Lung (tissue), 12 donors: ENCODE measurements around the gene NR3C1. TPM values are rescaled to one million over a fixed set of nuclear protein-coding genes. Genes with fewer than 3 reads are reported as not detected.

Source experiments
- ATAC-seq: fragments of 200-7000 bp; cut with Tn5 transposase; one replicate; pipeline ENCODE4 v1.9.1; 2020; ENCODE audit warnings: moderate number of reproducible peaks; ENCODE audit not compliant: insufficient read depth, low FRiP score
- DNase-seq, 3 donors: peaks; one replicate each; pipeline ENCODE4 v3.0.0-alpha.2; 2013 to 2017
- H3K27ac ChIP-seq, 2 donors: one replicate each; pipeline ENCODE4 v1.5.1; 2013; ENCODE audit warnings: mild to moderate bottlenecking in 2 of 2, moderate library complexity in 2 of 2, control low read depth in 1 of 2, inconsistent platforms in 1 of 2, low read depth in 1 of 2, low read length in 1 of 2
- H3K27me3 ChIP-seq, 3 donors: one replicate each; pipeline ENCODE4 v1.5.1; 2013; ENCODE audit warnings: low read length in 2 of 3; ENCODE audit not compliant: control insufficient read depth in 3 of 3, insufficient read depth in 3 of 3
- H3K36me3 ChIP-seq, 4 donors: one replicate each; pipeline ENCODE4 v1.5.1; 2013; ENCODE audit warnings: low read length in 4 of 4, mild to moderate bottlenecking in 1 of 4, moderate library complexity in 1 of 4; ENCODE audit not compliant: control insufficient read depth in 4 of 4, insufficient read depth in 4 of 4
- H3K4me1 ChIP-seq, 5 donors: one replicate each; pipeline ENCODE4 v1.5.1; 2013; ENCODE audit warnings: low read length in 5 of 5, mild to moderate bottlenecking in 2 of 5, moderate library complexity in 1 of 5; ENCODE audit not compliant: control insufficient read depth in 5 of 5, insufficient read depth in 5 of 5
- H3K4me3 ChIP-seq: one replicate; pipeline ENCODE4 v1.5.1; 2013; ENCODE audit warnings: mild to moderate bottlenecking, control low read depth, moderate library complexity
- H3K9ac ChIP-seq, 2 donors: one replicate each; pipeline ENCODE4 v1.5.1; 2013; ENCODE audit warnings: low read length in 2 of 2, control low read depth in 1 of 2; ENCODE audit not compliant: insufficient read depth in 1 of 2
- H3K9me3 ChIP-seq, 4 donors: one replicate each; pipeline ENCODE4 v1.5.1; 2013; ENCODE audit warnings: low read length in 3 of 4, mild to moderate bottlenecking in 1 of 4, moderate library complexity in 1 of 4; ENCODE audit not compliant: control insufficient read depth in 4 of 4, insufficient read depth in 3 of 4
- WGBS, 2 donors: extraction: QIAGEN DNeasy Blood & Tissue Kit; methylation state at CpG; one replicate each; pipeline ENCODE4 v1.1.7; 2013; 5-methylcytosine and 5-hydroxymethylcytosine counted together
- polyA plus RNA-seq, 2 donors: library from polyadenylated mRNA; stranded (reverse); fragments of 200-250 nt; gene quantifications; one replicate each; pipeline ENCODE4 v1.2.1, GENCODE V29; 2013
- total RNA-seq, 2 donors: library from RNA; depleted of rRNA in 1 of 2; stranded (reverse); fragments of >200 nt in 1 of 2; gene quantifications; one replicate each; pipeline ENCODE4 v1.2.1, GENCODE V29; 2014 to 2021
- TF ChIP-seq, protein P1 (sequence below): IDR thresholded peaks from 2 replicates; pipeline ENCODE4 v1.5.1; 2012; ENCODE audit warnings: mild to moderate bottlenecking; ENCODE audit errors: control extremely low read depth, extremely low read depth
- donor health status: control.
- donor health status: control.
- donor health status: Bipolar disorder and iron deficiency.
- donor health status: healthy.
- donor health status: DM: yes; HTN: yes; CAD: no.

NR3C1 gene
- total and polyA plus RNA-seq, 4 donors = 21.6 to 103 (median 48.2) TPM

DNA sequence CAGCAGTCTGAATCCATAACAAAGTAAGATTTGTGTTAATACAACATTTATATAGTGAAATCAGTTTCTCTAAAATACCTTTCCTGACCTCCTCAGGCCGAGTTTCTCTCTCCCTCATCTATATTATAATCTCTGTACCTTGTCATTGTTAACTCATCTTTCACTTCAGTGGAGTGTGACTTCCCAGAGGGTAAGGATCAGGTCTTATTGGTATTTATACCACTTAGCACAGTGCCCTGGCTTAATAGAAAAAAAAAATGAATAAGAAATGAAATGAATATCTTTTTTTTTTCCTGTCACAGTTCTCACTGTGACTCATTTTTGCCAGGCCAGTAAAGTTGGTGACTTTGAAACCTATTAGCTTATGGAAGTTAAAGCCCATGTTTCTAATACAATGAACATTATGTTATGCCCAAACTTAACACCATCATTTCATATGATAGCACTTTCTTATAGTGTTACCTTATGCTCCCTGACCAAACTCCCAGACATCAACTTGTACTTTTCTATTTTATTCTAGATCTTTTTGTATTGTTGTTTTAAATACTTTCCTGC lies 90.1 kb downstream of the NR3C1 start:
- DNase-seq (no peak), ATAC-seq (no peak)
- no peak overlapping the region for H3K9ac ChIP-seq
- peaks cover 5 to 18% (median 16%) of the 10 kb centered on the region in 4 donors for H3K36me3 ChIP-seq
- TF ChIP-seq, protein P1, sequence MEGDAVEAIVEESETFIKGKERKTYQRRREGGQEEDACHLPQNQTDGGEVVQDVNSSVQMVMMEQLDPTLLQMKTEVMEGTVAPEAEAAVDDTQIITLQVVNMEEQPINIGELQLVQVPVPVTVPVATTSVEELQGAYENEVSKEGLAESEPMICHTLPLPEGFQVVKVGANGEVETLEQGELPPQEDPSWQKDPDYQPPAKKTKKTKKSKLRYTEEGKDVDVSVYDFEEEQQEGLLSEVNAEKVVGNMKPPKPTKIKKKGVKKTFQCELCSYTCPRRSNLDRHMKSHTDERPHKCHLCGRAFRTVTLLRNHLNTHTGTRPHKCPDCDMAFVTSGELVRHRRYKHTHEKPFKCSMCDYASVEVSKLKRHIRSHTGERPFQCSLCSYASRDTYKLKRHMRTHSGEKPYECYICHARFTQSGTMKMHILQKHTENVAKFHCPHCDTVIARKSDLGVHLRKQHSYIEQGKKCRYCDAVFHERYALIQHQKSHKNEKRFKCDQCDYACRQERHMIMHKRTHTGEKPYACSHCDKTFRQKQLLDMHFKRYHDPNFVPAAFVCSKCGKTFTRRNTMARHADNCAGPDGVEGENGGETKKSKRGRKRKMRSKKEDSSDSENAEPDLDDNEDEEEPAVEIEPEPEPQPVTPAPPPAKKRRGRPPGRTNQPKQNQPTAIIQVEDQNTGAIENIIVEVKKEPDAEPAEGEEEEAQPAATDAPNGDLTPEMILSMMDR = no peak
- H3K4me3 ChIP-seq = no peak overlapping the region
- no peaks in the 10 kb centered on the region for H3K9me3 ChIP-seq
- H3K27me3 ChIP-seq = no peaks in the 10 kb centered on the region
- peak overlapping the region in 1 of 2 donors; percentile 26 for H3K27ac ChIP-seq
- 75 to 88% methylated on average over 1 of the region's 1 CpG for WGBS, 2 donors
- peaks cover 5 to 43% (median 20%) of the 10 kb centered on the region in 5 donors for H3K4me1 ChIP-seq

DNA sequence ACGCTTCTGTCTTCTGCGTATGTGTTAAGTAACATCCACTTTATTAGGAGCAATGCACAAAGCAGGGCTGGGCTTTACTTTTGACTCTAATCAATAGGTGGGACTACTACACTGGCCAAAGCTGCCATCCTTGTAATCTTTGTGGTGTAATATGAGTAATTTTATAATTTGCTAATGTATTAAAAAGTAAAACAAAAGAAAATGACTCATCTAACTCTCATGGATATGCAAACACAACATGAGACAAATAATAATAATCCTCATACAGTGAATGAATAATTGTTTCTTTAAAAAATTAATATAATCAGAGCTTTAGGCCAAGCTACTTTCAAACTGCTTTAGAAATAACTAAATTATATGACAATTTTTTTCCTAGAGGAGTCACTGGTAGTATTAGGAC lies 90.7 kb downstream of the NR3C1 start:
- no peak for ATAC-seq
- 95 to 97% methylated on average over 2 of the region's 2 CpGs for WGBS, 2 donors
- Histone ChIP-seq H3K27ac (no peak overlapping the region), H3K9me3 (no peaks in the 10 kb centered on the region), H3K36me3 (peaks cover 6 to 23% (median 21%) of the 10 kb centered on the region in 4 donors), H3K9ac (no peak overlapping the region), H3K4me1 (peaks cover 5 to 40% (median 21%) of the 10 kb centered on the region in 5 donors), H3K27me3 (no peaks in the 10 kb centered on the region), H3K4me3 (no peak overlapping the region)
- TF ChIP-seq, protein P1 = no peak
- no peak for DNase-seq

DNA sequence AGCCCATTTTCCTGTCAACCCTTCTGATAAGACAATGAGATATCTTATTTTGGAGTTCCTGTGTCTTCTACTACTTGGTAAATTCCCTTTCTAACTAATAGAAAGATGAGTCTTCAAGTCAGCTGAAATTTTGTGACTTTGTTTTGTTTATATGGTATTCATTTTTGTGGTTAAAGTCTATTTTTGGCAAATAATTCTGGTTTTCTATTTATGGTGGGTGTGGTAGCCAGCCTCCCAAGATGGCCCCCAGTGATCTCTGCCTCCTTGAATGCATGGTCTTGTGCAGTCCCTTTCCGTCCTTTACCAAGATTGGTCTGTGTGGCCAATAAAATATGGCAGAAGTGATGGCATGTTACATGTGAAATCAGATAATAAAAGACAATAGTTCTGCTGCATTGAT lies 91.5 kb downstream of the NR3C1 start:
- TF ChIP-seq, protein P1 = no peak
- no peak overlapping the region for H3K4me3 ChIP-seq
- H3K36me3 ChIP-seq = peaks cover 6 to 30% (median 23%) of the 10 kb centered on the region in 4 donors
- H3K4me1 ChIP-seq = peaks cover 4 to 32% (median 16%) of the 10 kb centered on the region in 5 donors
- no peaks in the 10 kb centered on the region for H3K27me3 ChIP-seq
- no peak for DNase-seq
- H3K9ac ChIP-seq = no peak overlapping the region
- 93 to 95% methylated on average over 1 of the region's 1 CpG for WGBS, 2 donors
- no peak for ATAC-seq
- no peak overlapping the region for H3K27ac ChIP-seq
- H3K9me3 ChIP-seq = no peaks in the 10 kb centered on the region

DNA sequence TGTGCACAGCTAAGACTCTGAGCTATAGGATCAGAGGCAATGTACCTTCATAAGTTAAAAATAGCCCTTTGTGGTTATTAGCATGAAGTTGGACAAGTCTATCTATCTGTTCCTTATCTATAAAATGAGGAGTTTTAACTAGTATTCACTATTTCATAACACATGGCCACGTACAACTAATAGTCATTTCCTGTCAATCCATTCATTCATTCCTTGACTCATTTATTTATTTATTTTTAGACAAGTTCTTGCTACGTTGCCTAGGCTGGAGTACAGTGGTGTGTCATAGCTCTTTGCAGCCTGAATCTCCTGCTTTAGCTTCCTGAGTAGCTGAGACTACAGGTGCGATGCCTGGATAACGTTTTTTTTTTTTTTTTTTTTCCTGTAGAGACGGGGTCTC lies 92.1 kb downstream of the NR3C1 start:
- Histone ChIP-seq H3K4me3 (no peak overlapping the region), H3K36me3 (peaks cover 6 to 30% (median 23%) of the 10 kb centered on the region in 4 donors), H3K9me3 (no peaks in the 10 kb centered on the region), H3K27me3 (no peaks in the 10 kb centered on the region), H3K27ac (no peak overlapping the region), H3K9ac (no peak overlapping the region), H3K4me1 (peaks cover 0 to 28% (median 13%) of the 10 kb centered on the region in 5 donors)
- ATAC-seq = no peak
- TF ChIP-seq, protein P1 = no peak
- 68 to 76% methylated on average over 5 of the region's 5 CpGs for WGBS, 2 donors
- no peak for DNase-seq
